HEK293 (cell line): ENCODE data around the gene CC2D2A.

ENCODE experiments used
- CTCF ChIA-PET: fragments of 350-600 bp; formaldehyde crosslinking; extraction: SDS; loops from one replicate; lab custom pipeline; 2021; ENCODE audit warnings: antibody characterized with exemption; lab: Yijun Ruan, JAX
- POLR2A ChIA-PET: fragments of 300-600 bp; formaldehyde crosslinking; extraction: SDS; loops from one replicate; lab custom pipeline; 2020; ENCODE audit warnings: antibody characterized with exemption, inconsistent platforms; lab: Yijun Ruan, JAX
- H3K27ac ChIP-seq: fragments of 200-500 bp; sonication (Bioruptor generic); 2 replicates; pipeline ENCODE4 v1.5.1; 2014; ENCODE audit warnings: low read depth, low read length, control low read depth, inconsistent platforms; ENCODE audit errors: extremely low read depth
- H3K36me3 ChIP-seq, 2 experiments: fragments of 200-500 bp in 1 of 2; sonication (Bioruptor generic) in 1 of 2; 1 replicate in 1 of 2; 2 replicates in 1 of 2; pipeline ENCODE4 v1.5.1; 2014 to 2017; ENCODE audit warnings: inconsistent platforms in 2 of 2, low read length in 2 of 2; ENCODE audit not compliant: control insufficient read depth in 2 of 2, insufficient read depth in 1 of 2
- H3K4me1 ChIP-seq: fragments of 200-500 bp; sonication (Bioruptor generic); 2 replicates; pipeline ENCODE4 v1.5.1; 2014; ENCODE audit warnings: mild to moderate bottlenecking, low read length, inconsistent platforms; ENCODE audit not compliant: control insufficient read depth, insufficient read depth
- H3K4me3 ChIP-seq: 2 replicates; pipeline ENCODE4 v1.5.1; 2011; ENCODE audit warnings: low read depth, mild to moderate bottlenecking, control low read depth, low read length, moderate library complexity
- H3K9me3 ChIP-seq: fragments of 200-500 bp; sonication (Bioruptor generic); 2 replicates; pipeline ENCODE4 v1.5.1; 2014; ENCODE audit warnings: low read depth, low read length, inconsistent platforms; ENCODE audit not compliant: control insufficient read depth, insufficient read depth
- BCL11B ChIP-seq: fragments of 450-650 bp; formaldehyde crosslinking; IDR thresholded peaks from 2 replicates; pipeline ENCODE4 v1.5.1; 2016; ENCODE audit warnings: low read depth, missing biosample characterization, missing genetic modification characterization
- GFI1B ChIP-seq: fragments of 450-650 bp; formaldehyde crosslinking; IDR thresholded peaks from 2 replicates; pipeline ENCODE4 v1.5.1; 2016; ENCODE audit warnings: missing biosample characterization, missing genetic modification characterization
- GLI4 ChIP-seq: fragments of 450-650 bp; formaldehyde crosslinking; IDR thresholded peaks from 2 replicates; pipeline ENCODE4 v1.5.1; 2016; ENCODE audit warnings: missing biosample characterization, missing genetic modification characterization
- GLIS2 ChIP-seq: fragments of 450-650 bp; formaldehyde crosslinking; IDR thresholded peaks from 2 replicates; pipeline ENCODE4 v1.5.1; 2016; ENCODE audit warnings: missing biosample characterization, missing genetic modification characterization
- HOXC10 ChIP-seq: sonication (generic); formaldehyde crosslinking; IDR thresholded peaks from 2 replicates; pipeline ENCODE4 v1.8.1; 2023; ENCODE audit warnings: mild to moderate bottlenecking, missing genetic modification reagents
- KLF7 ChIP-seq: fragments of 450-650 bp; formaldehyde crosslinking; IDR thresholded peaks from 2 replicates; pipeline ENCODE4 v1.5.1; 2016; ENCODE audit warnings: missing biosample characterization, missing genetic modification characterization, borderline replicate concordance
- MYNN ChIP-seq: fragments of 450-650 bp; formaldehyde crosslinking; IDR thresholded peaks from 2 replicates; pipeline ENCODE4 v1.5.1; 2016; ENCODE audit warnings: missing biosample characterization, missing genetic modification characterization, borderline replicate concordance
- WT1 ChIP-seq: fragments of 450-650 bp; formaldehyde crosslinking; IDR thresholded peaks from 2 replicates; pipeline ENCODE4 v1.5.1; 2016; ENCODE audit warnings: missing biosample characterization, missing genetic modification characterization
- ZBTB17 ChIP-seq: fragments of 450-650 bp; formaldehyde crosslinking; IDR thresholded peaks from 2 replicates; pipeline ENCODE4 v1.5.1; 2016; ENCODE audit warnings: missing biosample characterization, missing genetic modification characterization
- ZBTB20 ChIP-seq: fragments of 450-650 bp; formaldehyde crosslinking; IDR thresholded peaks from 2 replicates; pipeline ENCODE4 v1.5.1; 2016; ENCODE audit warnings: missing biosample characterization, missing genetic modification characterization
- ZBTB21 ChIP-seq: fragments of 450-650 bp; formaldehyde crosslinking; IDR thresholded peaks from 2 replicates; pipeline ENCODE4 v1.5.1; 2017; ENCODE audit warnings: missing biosample characterization, missing genetic modification characterization
- ZFP69B ChIP-seq: fragments of 450-650 bp; formaldehyde crosslinking; IDR thresholded peaks from 2 replicates; pipeline ENCODE4 v1.5.1; 2016; ENCODE audit warnings: missing biosample characterization, missing genetic modification characterization
- ZIC2 ChIP-seq: fragments of 450-650 bp; formaldehyde crosslinking; IDR thresholded peaks from 2 replicates; pipeline ENCODE4 v1.5.1; 2016; ENCODE audit warnings: missing biosample characterization, missing genetic modification characterization
- ZNF175 ChIP-seq: fragments of 450-650 bp; formaldehyde crosslinking; IDR thresholded peaks from 2 replicates; pipeline ENCODE4 v1.5.1; 2016; ENCODE audit warnings: missing biosample characterization, missing genetic modification characterization
- ZNF292 ChIP-seq: fragments of 450-650 bp; formaldehyde crosslinking; IDR thresholded peaks from 2 replicates; pipeline ENCODE4 v1.5.1; 2016; ENCODE audit warnings: low read depth, missing biosample characterization, missing genetic modification characterization, borderline replicate concordance
- ZNF302 ChIP-seq: fragments of 450-650 bp; formaldehyde crosslinking; IDR thresholded peaks from 2 replicates; pipeline ENCODE4 v1.5.1; 2016; ENCODE audit warnings: missing biosample characterization, missing genetic modification characterization, low read depth
- ZNF335 ChIP-seq: fragments of 450-650 bp; formaldehyde crosslinking; conservative IDR thresholded peaks from 2 replicates; pipeline ENCODE4 v1.5.1; 2016; ENCODE audit warnings: missing biosample characterization, missing genetic modification characterization
- ZNF433 ChIP-seq: fragments of 450-650 bp; formaldehyde crosslinking; IDR thresholded peaks from 2 replicates; pipeline ENCODE4 v1.5.1; 2016; ENCODE audit warnings: missing biosample characterization, missing genetic modification characterization, low read depth
- ZNF510 ChIP-seq: fragments of 450-650 bp; formaldehyde crosslinking; IDR thresholded peaks from 2 replicates; pipeline ENCODE4 v1.5.1; 2018; ENCODE audit warnings: mild to moderate bottlenecking, missing genetic modification characterization, missing biosample characterization; ENCODE audit not compliant: insufficient replicate concordance
- ZNF596 ChIP-seq: fragments of 450-650 bp; IDR thresholded peaks from 2 replicates; pipeline ENCODE4 v1.5.0; 2018; ENCODE audit warnings: missing biosample characterization, mild to moderate bottlenecking, missing genetic modification characterization, moderate library complexity
- TF ChIP-seq, protein P1 (sequence below): fragments of 450-650 bp; formaldehyde crosslinking; IDR thresholded peaks from 2 replicates; pipeline ENCODE4 v1.5.1; 2016; ENCODE audit warnings: missing biosample characterization, missing genetic modification characterization
- TF ChIP-seq, protein P2 (sequence below): fragments of 450-650 bp; formaldehyde crosslinking; IDR thresholded peaks from 2 replicates; pipeline ENCODE4 v1.5.1; 2016; ENCODE audit warnings: missing biosample characterization, missing genetic modification characterization
- TF ChIP-seq, protein P3 (sequence below): fragments of 450-650 bp; formaldehyde crosslinking; IDR thresholded peaks from 2 replicates; pipeline ENCODE4 v1.5.1; 2016; ENCODE audit warnings: missing biosample characterization, missing genetic modification characterization

The CC2D2A gene

GRCh38 chr4:15525080-15525479 lies 55.4 kb downstream of the CC2D2A start:
- Histone ChIP-seq H3K36me3 (peaks cover 0 to 3% of the 10 kb centered on the region in 2 experiments; a peak in 1 of 3 replicates), H3K4me1 (no peaks in the 10 kb centered on the region), H3K4me3 (no peak overlapping the region), H3K27ac (no peak overlapping the region), H3K9me3 (no peaks in the 10 kb centered on the region)
- POLR2A ChIA-PET: no interaction called here
- TF ChIP-seq BCL11B (tag by site-specific recombination) (no peak), WT1 (tag by site-specific recombination) (no peak), GFI1B (no peak), KLF7 (tag by site-specific recombination) (no peak), ZNF596 (tag by site-specific recombination) (no peak), ZNF510 (tag by site-specific recombination) (no peak), GLIS2 (tag by site-specific recombination) (no peak), ZBTB20 (tag by site-specific recombination) (no peak), ZFP69B (tag by site-specific recombination) (no peak), MYNN (tag by site-specific recombination) (no peak), ZNF302 (tag by site-specific recombination) (no peak), ZNF433 (tag by site-specific recombination) (no peak), ZNF292 (tag by site-specific recombination) (no peak), HOXC10 (CRISPR knock-in tag) (no peak), ZNF335 (no peak)
- TF ChIP-seq, protein P1, sequence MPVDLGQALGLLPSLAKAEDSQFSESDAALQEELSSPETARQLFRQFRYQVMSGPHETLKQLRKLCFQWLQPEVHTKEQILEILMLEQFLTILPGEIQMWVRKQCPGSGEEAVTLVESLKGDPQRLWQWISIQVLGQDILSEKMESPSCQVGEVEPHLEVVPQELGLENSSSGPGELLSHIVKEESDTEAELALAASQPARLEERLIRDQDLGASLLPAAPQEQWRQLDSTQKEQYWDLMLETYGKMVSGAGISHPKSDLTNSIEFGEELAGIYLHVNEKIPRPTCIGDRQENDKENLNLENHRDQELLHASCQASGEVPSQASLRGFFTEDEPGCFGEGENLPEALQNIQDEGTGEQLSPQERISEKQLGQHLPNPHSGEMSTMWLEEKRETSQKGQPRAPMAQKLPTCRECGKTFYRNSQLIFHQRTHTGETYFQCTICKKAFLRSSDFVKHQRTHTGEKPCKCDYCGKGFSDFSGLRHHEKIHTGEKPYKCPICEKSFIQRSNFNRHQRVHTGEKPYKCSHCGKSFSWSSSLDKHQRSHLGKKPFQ (tag by site-specific recombination): no peak
- TF ChIP-seq, protein P2, sequence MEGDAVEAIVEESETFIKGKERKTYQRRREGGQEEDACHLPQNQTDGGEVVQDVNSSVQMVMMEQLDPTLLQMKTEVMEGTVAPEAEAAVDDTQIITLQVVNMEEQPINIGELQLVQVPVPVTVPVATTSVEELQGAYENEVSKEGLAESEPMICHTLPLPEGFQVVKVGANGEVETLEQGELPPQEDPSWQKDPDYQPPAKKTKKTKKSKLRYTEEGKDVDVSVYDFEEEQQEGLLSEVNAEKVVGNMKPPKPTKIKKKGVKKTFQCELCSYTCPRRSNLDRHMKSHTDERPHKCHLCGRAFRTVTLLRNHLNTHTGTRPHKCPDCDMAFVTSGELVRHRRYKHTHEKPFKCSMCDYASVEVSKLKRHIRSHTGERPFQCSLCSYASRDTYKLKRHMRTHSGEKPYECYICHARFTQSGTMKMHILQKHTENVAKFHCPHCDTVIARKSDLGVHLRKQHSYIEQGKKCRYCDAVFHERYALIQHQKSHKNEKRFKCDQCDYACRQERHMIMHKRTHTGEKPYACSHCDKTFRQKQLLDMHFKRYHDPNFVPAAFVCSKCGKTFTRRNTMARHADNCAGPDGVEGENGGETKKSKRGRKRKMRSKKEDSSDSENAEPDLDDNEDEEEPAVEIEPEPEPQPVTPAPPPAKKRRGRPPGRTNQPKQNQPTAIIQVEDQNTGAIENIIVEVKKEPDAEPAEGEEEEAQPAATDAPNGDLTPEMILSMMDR (tag by site-specific recombination): no peak
- CTCF ChIA-PET: no interaction called here

GRCh38 chr4:15526924-15527592 lies 57.4 kb downstream of the CC2D2A start:
- no peak for TF ChIP-seq ZBTB17 (tag by site-specific recombination)
- TF ChIP-seq ZBTB21: no peak
- Histone ChIP-seq H3K4me1 (no peaks in the 10 kb centered on the region), H3K27ac (no peak overlapping the region), H3K4me3 (no peak overlapping the region), H3K36me3 (peaks cover 0 to 3% of the 10 kb centered on the region in 2 experiments; a peak in 1 of 3 replicates), H3K9me3 (no peaks in the 10 kb centered on the region)
- POLR2A ChIA-PET: no interaction called here
- CTCF ChIA-PET: no interaction called here

- Histone ChIP-seq H3K27ac (no peak overlapping the region), H3K36me3 (peaks cover 0 to 3% of the 10 kb centered on the region in 2 experiments; a peak in 1 of 3 replicates), H3K9me3 (no peaks in the 10 kb centered on the region), H3K4me3 (no peak overlapping the region), H3K4me1 (no peaks in the 10 kb centered on the region)
- ChIA-PET POLR2A (interaction anchor here (0.7 kb wide), 1 partner anchor 123 kb away, joined by 3 read pairs; no protein-coding TSS in a partner anchor), CTCF (no interaction called here)
- TF ChIP-seq, protein P3, sequence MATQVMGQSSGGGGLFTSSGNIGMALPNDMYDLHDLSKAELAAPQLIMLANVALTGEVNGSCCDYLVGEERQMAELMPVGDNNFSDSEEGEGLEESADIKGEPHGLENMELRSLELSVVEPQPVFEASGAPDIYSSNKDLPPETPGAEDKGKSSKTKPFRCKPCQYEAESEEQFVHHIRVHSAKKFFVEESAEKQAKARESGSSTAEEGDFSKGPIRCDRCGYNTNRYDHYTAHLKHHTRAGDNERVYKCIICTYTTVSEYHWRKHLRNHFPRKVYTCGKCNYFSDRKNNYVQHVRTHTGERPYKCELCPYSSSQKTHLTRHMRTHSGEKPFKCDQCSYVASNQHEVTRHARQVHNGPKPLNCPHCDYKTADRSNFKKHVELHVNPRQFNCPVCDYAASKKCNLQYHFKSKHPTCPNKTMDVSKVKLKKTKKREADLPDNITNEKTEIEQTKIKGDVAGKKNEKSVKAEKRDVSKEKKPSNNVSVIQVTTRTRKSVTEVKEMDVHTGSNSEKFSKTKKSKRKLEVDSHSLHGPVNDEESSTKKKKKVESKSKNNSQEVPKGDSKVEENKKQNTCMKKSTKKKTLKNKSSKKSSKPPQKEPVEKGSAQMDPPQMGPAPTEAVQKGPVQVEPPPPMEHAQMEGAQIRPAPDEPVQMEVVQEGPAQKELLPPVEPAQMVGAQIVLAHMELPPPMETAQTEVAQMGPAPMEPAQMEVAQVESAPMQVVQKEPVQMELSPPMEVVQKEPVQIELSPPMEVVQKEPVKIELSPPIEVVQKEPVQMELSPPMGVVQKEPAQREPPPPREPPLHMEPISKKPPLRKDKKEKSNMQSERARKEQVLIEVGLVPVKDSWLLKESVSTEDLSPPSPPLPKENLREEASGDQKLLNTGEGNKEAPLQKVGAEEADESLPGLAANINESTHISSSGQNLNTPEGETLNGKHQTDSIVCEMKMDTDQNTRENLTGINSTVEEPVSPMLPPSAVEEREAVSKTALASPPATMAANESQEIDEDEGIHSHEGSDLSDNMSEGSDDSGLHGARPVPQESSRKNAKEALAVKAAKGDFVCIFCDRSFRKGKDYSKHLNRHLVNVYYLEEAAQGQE (tag by site-specific recombination): no peak
- no peak for TF ChIP-seq GLI4
- TF ChIP-seq ZIC2 (tag by site-specific recombination): no peak
- TF ChIP-seq ZNF175: no peak
Observed at GRCh38 chr4:15531792-15532191, 62.1 kb downstream of the CC2D2A start.
